Measurements from ENCODE around the gene SLC25A24. TPM values are rescaled to one million over a fixed set of nuclear protein-coding genes. Genes with fewer than 3 reads are reported as not detected.

The SLC25A24 gene
- total and polyA plus RNA-seq, 2 of the 13 experiments (the other 11 are each of a cell fraction or from before 2014, with no cell fraction given) = 8.0 to 12.4 TPM

GRCh38 chr1:108124622-108125311 is 75.4 kb downstream of the SLC25A24 start:
- in situ Hi-C loops (cut with HindIII; ENCODE audit: extremely low pct_ligation_motif_present, low pct_unique_long_range_greater_than_20kb) = loop anchor here (5.0 kb wide), 1 partner anchor 337 kb away; no protein-coding TSS in a partner anchor
- TF ChIP-seq PAWR (CRISPR knock-in tag; IDR thresholded peaks at IDR 0.05; ENCODE audit: borderline replicate concordance) = no peak
- no peak for TF ChIP-seq MAFG (CRISPR knock-in tag; IDR thresholded peaks at IDR 0.05)
- TF ChIP-seq, protein P1, sequence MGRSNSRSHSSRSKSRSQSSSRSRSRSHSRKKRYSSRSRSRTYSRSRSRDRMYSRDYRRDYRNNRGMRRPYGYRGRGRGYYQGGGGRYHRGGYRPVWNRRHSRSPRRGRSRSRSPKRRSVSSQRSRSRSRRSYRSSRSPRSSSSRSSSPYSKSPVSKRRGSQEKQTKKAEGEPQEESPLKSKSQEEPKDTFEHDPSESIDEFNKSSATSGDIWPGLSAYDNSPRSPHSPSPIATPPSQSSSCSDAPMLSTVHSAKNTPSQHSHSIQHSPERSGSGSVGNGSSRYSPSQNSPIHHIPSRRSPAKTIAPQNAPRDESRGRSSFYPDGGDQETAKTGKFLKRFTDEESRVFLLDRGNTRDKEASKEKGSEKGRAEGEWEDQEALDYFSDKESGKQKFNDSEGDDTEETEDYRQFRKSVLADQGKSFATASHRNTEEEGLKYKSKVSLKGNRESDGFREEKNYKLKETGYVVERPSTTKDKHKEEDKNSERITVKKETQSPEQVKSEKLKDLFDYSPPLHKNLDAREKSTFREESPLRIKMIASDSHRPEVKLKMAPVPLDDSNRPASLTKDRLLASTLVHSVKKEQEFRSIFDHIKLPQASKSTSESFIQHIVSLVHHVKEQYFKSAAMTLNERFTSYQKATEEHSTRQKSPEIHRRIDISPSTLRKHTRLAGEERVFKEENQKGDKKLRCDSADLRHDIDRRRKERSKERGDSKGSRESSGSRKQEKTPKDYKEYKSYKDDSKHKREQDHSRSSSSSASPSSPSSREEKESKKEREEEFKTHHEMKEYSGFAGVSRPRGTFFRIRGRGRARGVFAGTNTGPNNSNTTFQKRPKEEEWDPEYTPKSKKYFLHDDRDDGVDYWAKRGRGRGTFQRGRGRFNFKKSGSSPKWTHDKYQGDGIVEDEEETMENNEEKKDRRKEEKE (IDR thresholded peaks at IDR 0.05) = no peak
- TF ChIP-seq ZNF260 (CRISPR knock-in tag; IDR thresholded peaks at IDR 0.05; ENCODE audit: borderline replicate concordance, low read depth) = no peak
- TF ChIP-seq TCF7L2 (IDR thresholded peaks at IDR 0.05; ENCODE audit: low read depth, low read length) = no peak
- TF ChIP-seq TOE1 (CRISPR knock-in tag; IDR thresholded peaks at IDR 0.05) = no peak
- no peak for TF ChIP-seq SATB2 (CRISPR knock-in tag; IDR thresholded peaks at IDR 0.05)
- TF ChIP-seq, protein P2, sequence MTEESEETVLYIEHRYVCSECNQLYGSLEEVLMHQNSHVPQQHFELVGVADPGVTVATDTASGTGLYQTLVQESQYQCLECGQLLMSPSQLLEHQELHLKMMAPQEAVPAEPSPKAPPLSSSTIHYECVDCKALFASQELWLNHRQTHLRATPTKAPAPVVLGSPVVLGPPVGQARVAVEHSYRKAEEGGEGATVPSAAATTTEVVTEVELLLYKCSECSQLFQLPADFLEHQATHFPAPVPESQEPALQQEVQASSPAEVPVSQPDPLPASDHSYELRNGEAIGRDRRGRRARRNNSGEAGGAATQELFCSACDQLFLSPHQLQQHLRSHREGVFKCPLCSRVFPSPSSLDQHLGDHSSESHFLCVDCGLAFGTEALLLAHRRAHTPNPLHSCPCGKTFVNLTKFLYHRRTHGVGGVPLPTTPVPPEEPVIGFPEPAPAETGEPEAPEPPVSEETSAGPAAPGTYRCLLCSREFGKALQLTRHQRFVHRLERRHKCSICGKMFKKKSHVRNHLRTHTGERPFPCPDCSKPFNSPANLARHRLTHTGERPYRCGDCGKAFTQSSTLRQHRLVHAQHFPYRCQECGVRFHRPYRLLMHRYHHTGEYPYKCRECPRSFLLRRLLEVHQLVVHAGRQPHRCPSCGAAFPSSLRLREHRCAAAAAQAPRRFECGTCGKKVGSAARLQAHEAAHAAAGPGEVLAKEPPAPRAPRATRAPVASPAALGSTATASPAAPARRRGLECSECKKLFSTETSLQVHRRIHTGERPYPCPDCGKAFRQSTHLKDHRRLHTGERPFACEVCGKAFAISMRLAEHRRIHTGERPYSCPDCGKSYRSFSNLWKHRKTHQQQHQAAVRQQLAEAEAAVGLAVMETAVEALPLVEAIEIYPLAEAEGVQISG (CRISPR knock-in tag; IDR thresholded peaks at IDR 0.05) = no peak
- no peak for TF ChIP-seq NONO (IDR thresholded peaks at IDR 0.05)
- no peak for TF ChIP-seq NONO (CRISPR knock-in tag; conservative IDR thresholded peaks at IDR 0.05)
- no peak for TF ChIP-seq EP300 (IDR thresholded peaks at IDR 0.05; ENCODE audit: low read depth in 2 of 2, low read length in 2 of 2)
- TF ChIP-seq EP300 (CRISPR knock-in tag; IDR thresholded peaks at IDR 0.05; ENCODE audit: borderline replicate concordance) = no peak
- no peak for TF ChIP-seq ZBTB7A (CRISPR knock-in tag; IDR thresholded peaks at IDR 0.05)
- TF ChIP-seq MED1 (CRISPR knock-in tag; IDR thresholded peaks at IDR 0.05) = no peak
- no peak for TF ChIP-seq ZFYVE20 (CRISPR knock-in tag; IDR thresholded peaks at IDR 0.05; ENCODE audit: borderline replicate concordance, low read depth)
- no peak for TF ChIP-seq ZNF317 (CRISPR knock-in tag; IDR thresholded peaks at IDR 0.05)
- TF ChIP-seq ZNF724P (CRISPR knock-in tag; IDR thresholded peaks at IDR 0.05; ENCODE audit: borderline replicate concordance) = no peak
- TF ChIP-seq, protein P3, sequence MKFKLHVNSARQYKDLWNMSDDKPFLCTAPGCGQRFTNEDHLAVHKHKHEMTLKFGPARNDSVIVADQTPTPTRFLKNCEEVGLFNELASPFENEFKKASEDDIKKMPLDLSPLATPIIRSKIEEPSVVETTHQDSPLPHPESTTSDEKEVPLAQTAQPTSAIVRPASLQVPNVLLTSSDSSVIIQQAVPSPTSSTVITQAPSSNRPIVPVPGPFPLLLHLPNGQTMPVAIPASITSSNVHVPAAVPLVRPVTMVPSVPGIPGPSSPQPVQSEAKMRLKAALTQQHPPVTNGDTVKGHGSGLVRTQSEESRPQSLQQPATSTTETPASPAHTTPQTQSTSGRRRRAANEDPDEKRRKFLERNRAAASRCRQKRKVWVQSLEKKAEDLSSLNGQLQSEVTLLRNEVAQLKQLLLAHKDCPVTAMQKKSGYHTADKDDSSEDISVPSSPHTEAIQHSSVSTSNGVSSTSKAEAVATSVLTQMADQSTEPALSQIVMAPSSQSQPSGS (CRISPR knock-in tag; IDR thresholded peaks at IDR 0.05) = no peak
- TF ChIP-seq HOXA7 (CRISPR knock-in tag; IDR thresholded peaks at IDR 0.05) = no peak

More at GRCh38 chr1:108124622-108125311, 75.4 kb downstream of the SLC25A24 start:
- Histone ChIP-seq H3K79me2 (ENCODE audit: insufficient read depth, low read length) (no peaks in the 10 kb centered on the region), H3K9ac (ENCODE audit: insufficient read depth, low read depth, low read length) (no peak overlapping the region), H3K27me3 (ENCODE audit: control insufficient read depth in 1 of 2, insufficient read depth in 2 of 2, low read length in 2 of 2) (peaks cover 0 to 2% of the 10 kb centered on the region in 2 experiments; a peak in 1 of 5 replicates), H2AFZ (ENCODE audit: low read length) (no peak overlapping the region), H3K36me3 (replicated peaks in 1 of 2; ENCODE audit: control insufficient read depth in 1 of 2, insufficient read depth in 2 of 2, low read length in 2 of 2) (no peaks in the 10 kb centered on the region), H3K9me3 (ENCODE audit: low read length) (no peaks in the 10 kb centered on the region), H3K4me1 (ENCODE audit: insufficient read depth, low read length) (no peaks in the 10 kb centered on the region), H3K4me3 (replicated peaks in 1 of 3; ENCODE audit: insufficient read depth in 1 of 3, low read depth in 2 of 3, low read length in 3 of 3) (no peak overlapping the region), H3K27ac (ENCODE audit: extremely low read length, insufficient read depth, low read length) (no peak overlapping the region), H4K20me1 (ENCODE audit: insufficient read depth, low read length) (no peaks in the 10 kb centered on the region), H3K4me2 (ENCODE audit: low read depth, low read length) (no peak overlapping the region)
- BruUV-seq (replicated peaks) = no TSS peak
- DNase-seq (ENCODE audit: low spot score) (no peak), FAIRE-seq (no peak), ATAC-seq (no peak)
- 49% methylated on average over 12 of the region's 12 CpGs for WGBS (ENCODE audit: low lambda C conversion rate)
- intact Hi-C loops (cut with micrococcal nuclease; ENCODE audit: unreplicated experiment) = loop anchor here (1.0 kb wide), 2 partner anchors 159 to 342 kb away; partner anchors contain the start of gene VAV3
- CTCF ChIA-PET (ENCODE audit: low intra/inter-chr PET ratio, low total read pairs) = interaction anchor here (5.3 kb wide), 1 partner anchor 342 kb away, joined by 82 read pairs; no protein-coding TSS in a partner anchor
- POLR2A ChIA-PET = no interaction called here

Data from HepG2 (cell line).